GM23338 (cell line): Measurements from ENCODE around the gene CASP2. TPM values are rescaled to one million over a fixed set of nuclear protein-coding genes. Genes with fewer than 3 reads are reported as not detected.

ENCODE experiments used
- ATAC-seq: fragments of 200-7000 bp; cut with Tn5 transposase; 3 replicates; pipeline ENCODE4 v1.9.1; 2020
- DNase-seq: peaks from one replicate; pipeline ENCODE4 v3.0.0-alpha.2; 2015; ENCODE audit warnings: low spot score
- H2AFZ ChIP-seq: fragments of 200-600 bp; sonication (generic); 2 replicates; pipeline ENCODE4 v1.8.0; 2016; ENCODE audit warnings: antibody characterized with exemption, mild to moderate bottlenecking, moderate library complexity
- H3F3A ChIP-seq: fragments of 200-600 bp; sonication (generic); replicated peaks from 2 replicates; pipeline ENCODE4 v1.8.0; 2017; ENCODE audit warnings: antibody characterized with exemption, mixed run types, low read depth
- H3K27ac ChIP-seq: fragments of 200-600 bp; sonication (generic); 2 replicates; pipeline ENCODE4 v1.6.1; 2016; ENCODE audit warnings: low read depth
- H3K27me3 ChIP-seq: fragments of 200-600 bp; sonication (generic); 2 replicates; pipeline ENCODE4 v1.8.0; 2016; ENCODE audit warnings: mild to moderate bottlenecking, mixed run types, moderate library complexity; ENCODE audit not compliant: insufficient read depth
- H3K36me3 ChIP-seq: fragments of 200-600 bp; sonication (generic); 2 replicates; pipeline ENCODE4 v1.8.0; 2016; ENCODE audit warnings: mild to moderate bottlenecking; ENCODE audit not compliant: insufficient read depth
- H3K4me1 ChIP-seq: fragments of 200-600 bp; sonication (generic); 2 replicates; pipeline ENCODE4 v1.8.0; 2016; ENCODE audit warnings: mild to moderate bottlenecking, moderate library complexity; ENCODE audit not compliant: insufficient read depth
- H3K4me2 ChIP-seq: fragments of 200-600 bp; sonication (generic); 2 replicates; pipeline ENCODE4 v1.7.1; 2017; ENCODE audit warnings: mixed run types
- H3K4me3 ChIP-seq: fragments of 200-600 bp; sonication (generic); 2 replicates; pipeline ENCODE4 v1.6.1; 2016; ENCODE audit warnings: mixed run types
- H3K79me2 ChIP-seq: fragments of 200-600 bp; sonication (generic); replicated peaks from 2 replicates; pipeline ENCODE4 v1.8.0; 2017; ENCODE audit warnings: mild to moderate bottlenecking; ENCODE audit not compliant: insufficient read depth
- H3K9me2 ChIP-seq: fragments of 200-600 bp; sonication (generic); 2 replicates; pipeline ENCODE4 v1.8.0; 2017; ENCODE audit not compliant: insufficient read depth
- H4K20me1 ChIP-seq: fragments of 200-600 bp; sonication (generic); replicated peaks from 2 replicates; pipeline ENCODE4 v1.8.0; 2017; ENCODE audit warnings: mild to moderate bottlenecking; ENCODE audit not compliant: insufficient read depth
- H3K27ac Mint-ChIP-seq: 2 replicates; pipeline ENCODE4 v1.8.0; 2020; ENCODE audit warnings: inconsistent platforms, mild to moderate bottlenecking, moderate library complexity, mixed read lengths
- H3K27me3 Mint-ChIP-seq: 3 replicates; pipeline ENCODE4 v1.8.0; 2022; ENCODE audit warnings: low read depth, mild to moderate bottlenecking, moderate library complexity, mixed read lengths, inconsistent platforms; ENCODE audit not compliant: insufficient read depth, poor library complexity
- H3K36me3 Mint-ChIP-seq: 3 replicates; pipeline ENCODE4 v1.8.0; 2021; ENCODE audit warnings: low read depth, mild to moderate bottlenecking, inconsistent platforms, moderate library complexity, mixed read lengths
- H3K4me1 Mint-ChIP-seq: 3 replicates; pipeline ENCODE4 v1.8.0; 2020; ENCODE audit warnings: mild to moderate bottlenecking, inconsistent platforms, mixed read lengths
- H3K4me3 Mint-ChIP-seq: 3 replicates; pipeline ENCODE4 v1.8.0; 2021; ENCODE audit warnings: moderate library complexity, mild to moderate bottlenecking, inconsistent platforms, mixed read lengths
- H3K9me3 Mint-ChIP-seq: 3 replicates; pipeline ENCODE4 v1.8.0; 2020; ENCODE audit warnings: moderate library complexity, mild to moderate bottlenecking, inconsistent platforms, mixed read lengths
- JUNB ChIP-seq: IDR thresholded peaks from one replicate; pipeline ENCODE4 v1.6.1; 2016; ENCODE audit warnings: antibody characterized with exemption; ENCODE audit not compliant: unreplicated experiment
- NANOG ChIP-seq: IDR thresholded peaks from 2 replicates; pipeline ENCODE4 v1.6.1; 2016; ENCODE audit warnings: antibody characterized with exemption, borderline replicate concordance
- ZNF114 ChIP-seq: fragments of 250-450 bp; sonication (Bioruptor Pico); IDR thresholded peaks from 2 replicates; pipeline ENCODE4 v1.5.0; 2020; ENCODE audit warnings: mild to moderate bottlenecking, moderate library complexity
- polyA plus RNA-seq: library from polyadenylated mRNA; unstranded; fragments of >200 nt; fragmentation: Nextera tagmentation; extraction: Ambion mirVana; gene quantifications from 2 replicates; pipeline ENCODE4 v1.2.1, GENCODE V29; 2016
- total RNA-seq: library from RNA; depleted of rRNA; stranded (reverse); fragments of >200 nt; shearing (Covaris generic); gene quantifications from 2 replicates; pipeline ENCODE4 v1.2.3, GENCODE V29; 2014
- TF ChIP-seq, protein P1 (sequence below): fragments of 250-450 bp; sonication (Bioruptor Pico); IDR thresholded peaks from 2 replicates; pipeline ENCODE4 v1.5.0; 2020; ENCODE audit warnings: mild to moderate bottlenecking, moderate library complexity
- TF ChIP-seq, protein P2 (sequence below): IDR thresholded peaks from one replicate; pipeline ENCODE4 v1.6.1; 2018; ENCODE audit warnings: antibody characterized with exemption; ENCODE audit not compliant: unreplicated experiment

CASP2 gene
- total and polyA plus RNA-seq, 2 experiments from 2014 or later: 17.7 to 21.8 TPM

DNA sequence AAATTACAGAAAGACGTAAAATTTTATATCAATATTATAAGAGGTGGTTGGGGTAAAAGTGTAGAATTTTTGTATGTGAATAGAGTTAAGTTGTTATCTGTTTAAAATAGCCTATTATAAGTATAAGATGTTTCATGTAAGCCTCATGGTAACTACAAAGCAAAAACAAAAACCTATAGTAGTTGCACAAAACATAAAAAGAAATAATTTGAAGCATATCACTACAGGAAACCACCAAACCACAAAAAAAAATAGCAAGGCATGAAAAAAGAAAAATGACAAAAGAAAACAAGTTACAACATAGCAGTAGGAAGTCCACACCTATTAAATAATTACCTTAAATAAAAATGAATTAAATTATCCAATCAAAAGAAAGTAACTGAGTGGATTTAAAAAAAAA lies 37.3 kb upstream of the CASP2 start (continued):
- TF ChIP-seq, protein P1, sequence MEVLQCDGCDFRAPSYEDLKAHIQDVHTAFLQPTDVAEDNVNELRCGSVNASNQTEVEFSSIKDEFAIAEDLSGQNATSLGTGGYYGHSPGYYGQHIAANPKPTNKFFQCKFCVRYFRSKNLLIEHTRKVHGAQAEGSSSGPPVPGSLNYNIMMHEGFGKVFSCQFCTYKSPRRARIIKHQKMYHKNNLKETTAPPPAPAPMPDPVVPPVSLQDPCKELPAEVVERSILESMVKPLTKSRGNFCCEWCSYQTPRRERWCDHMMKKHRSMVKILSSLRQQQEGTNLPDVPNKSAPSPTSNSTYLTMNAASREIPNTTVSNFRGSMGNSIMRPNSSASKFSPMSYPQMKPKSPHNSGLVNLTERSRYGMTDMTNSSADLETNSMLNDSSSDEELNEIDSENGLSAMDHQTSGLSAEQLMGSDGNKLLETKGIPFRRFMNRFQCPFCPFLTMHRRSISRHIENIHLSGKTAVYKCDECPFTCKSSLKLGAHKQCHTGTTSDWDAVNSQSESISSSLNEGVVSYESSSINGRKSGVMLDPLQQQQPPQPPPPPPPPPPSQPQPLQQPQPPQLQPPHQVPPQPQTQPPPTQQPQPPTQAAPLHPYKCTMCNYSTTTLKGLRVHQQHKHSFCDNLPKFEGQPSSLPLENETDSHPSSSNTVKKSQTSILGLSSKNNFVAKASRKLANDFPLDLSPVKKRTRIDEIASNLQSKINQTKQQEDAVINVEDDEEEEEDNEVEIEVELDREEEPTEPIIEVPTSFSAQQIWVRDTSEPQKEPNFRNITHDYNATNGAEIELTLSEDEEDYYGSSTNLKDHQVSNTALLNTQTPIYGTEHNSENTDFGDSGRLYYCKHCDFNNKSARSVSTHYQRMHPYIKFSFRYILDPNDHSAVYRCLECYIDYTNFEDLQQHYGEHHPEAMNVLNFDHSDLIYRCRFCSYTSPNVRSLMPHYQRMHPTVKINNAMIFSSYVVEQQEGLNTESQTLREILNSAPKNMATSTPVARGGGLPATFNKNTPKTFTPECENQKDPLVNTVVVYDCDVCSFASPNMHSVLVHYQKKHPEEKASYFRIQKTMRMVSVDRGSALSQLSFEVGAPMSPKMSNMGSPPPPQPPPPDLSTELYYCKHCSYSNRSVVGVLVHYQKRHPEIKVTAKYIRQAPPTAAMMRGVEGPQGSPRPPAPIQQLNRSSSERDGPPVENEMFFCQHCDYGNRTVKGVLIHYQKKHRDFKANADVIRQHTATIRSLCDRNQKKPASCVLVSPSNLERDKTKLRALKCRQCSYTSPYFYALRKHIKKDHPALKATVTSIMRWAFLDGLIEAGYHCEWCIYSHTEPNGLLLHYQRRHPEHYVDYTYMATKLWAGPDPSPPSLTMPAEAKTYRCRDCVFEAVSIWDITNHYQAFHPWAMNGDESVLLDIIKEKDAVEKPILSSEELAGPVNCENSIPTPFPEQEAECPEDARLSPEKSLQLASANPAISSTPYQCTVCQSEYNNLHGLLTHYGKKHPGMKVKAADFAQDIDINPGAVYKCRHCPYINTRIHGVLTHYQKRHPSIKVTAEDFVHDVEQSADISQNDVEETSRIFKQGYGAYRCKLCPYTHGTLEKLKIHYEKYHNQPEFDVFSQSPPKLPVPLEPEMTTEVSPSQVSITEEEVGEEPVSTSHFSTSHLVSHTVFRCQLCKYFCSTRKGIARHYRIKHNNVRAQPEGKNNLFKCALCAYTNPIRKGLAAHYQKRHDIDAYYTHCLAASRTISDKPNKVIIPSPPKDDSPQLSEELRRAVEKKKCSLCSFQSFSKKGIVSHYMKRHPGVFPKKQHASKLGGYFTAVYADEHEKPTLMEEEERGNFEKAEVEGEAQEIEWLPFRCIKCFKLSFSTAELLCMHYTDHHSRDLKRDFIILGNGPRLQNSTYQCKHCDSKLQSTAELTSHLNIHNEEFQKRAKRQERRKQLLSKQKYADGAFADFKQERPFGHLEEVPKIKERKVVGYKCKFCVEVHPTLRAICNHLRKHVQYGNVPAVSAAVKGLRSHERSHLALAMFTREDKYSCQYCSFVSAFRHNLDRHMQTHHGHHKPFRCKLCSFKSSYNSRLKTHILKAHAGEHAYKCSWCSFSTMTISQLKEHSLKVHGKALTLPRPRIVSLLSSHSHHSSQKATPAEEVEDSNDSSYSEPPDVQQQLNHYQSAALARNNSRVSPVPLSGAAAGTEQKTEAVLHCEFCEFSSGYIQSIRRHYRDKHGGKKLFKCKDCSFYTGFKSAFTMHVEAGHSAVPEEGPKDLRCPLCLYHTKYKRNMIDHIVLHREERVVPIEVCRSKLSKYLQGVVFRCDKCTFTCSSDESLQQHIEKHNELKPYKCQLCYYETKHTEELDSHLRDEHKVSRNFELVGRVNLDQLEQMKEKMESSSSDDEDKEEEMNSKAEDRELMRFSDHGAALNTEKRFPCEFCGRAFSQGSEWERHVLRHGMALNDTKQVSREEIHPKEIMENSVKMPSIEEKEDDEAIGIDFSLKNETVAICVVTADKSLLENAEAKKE (CRISPR knock-in tag): no peak

DNA sequence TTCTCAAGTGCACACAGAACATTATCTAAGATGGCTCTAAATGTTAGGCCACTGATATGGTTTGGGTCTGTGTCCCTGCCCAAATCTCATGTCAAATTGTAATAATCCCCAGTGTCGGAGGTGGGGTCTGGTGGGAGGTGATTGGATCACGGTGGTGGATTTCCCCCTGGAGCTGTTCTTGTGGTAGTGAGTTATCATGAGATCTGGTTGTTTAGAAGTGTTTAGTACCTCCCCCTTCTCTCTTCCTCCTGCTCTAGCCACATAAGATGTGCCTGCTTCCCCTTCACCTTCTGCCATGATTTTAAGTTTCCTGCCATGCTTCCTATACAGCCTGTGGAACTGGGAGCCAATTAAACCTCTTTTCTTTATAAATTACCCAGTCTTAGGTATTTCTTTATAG lies 36.1 kb upstream of the CASP2 start:
- Histone ChIP-seq H3K4me3 (no peak overlapping the region), H3K4me1 (no peaks in the 10 kb centered on the region), H3K27ac (no peak overlapping the region), H3K36me3 (no peaks in the 10 kb centered on the region), H3F3A (no peaks in the 10 kb centered on the region), H3K9me2 (no peaks in the 10 kb centered on the region), H3K79me2 (no peaks in the 10 kb centered on the region), H2AFZ (no peak overlapping the region), H3K27me3 (no peaks in the 10 kb centered on the region), H4K20me1 (no peaks in the 10 kb centered on the region), H3K4me2 (no peak overlapping the region)
- no peak overlapping the region for H3K27ac Mint-ChIP-seq
- H3K9me3 Mint-ChIP-seq: no peaks in the 10 kb centered on the region
- H3K36me3 Mint-ChIP-seq: no peaks in the 10 kb centered on the region
- DNase-seq (no peak), ATAC-seq (no peak)
- no peaks in the 10 kb centered on the region for H3K4me1 Mint-ChIP-seq
- no peaks in the 10 kb centered on the region for H3K27me3 Mint-ChIP-seq
- no peak overlapping the region for H3K4me3 Mint-ChIP-seq
- TF ChIP-seq ZNF114 (CRISPR knock-in tag) (no peak), JUNB (no peak), NANOG (no peak)
- TF ChIP-seq, protein P1 (CRISPR knock-in tag): no peak
- TF ChIP-seq, protein P2, sequence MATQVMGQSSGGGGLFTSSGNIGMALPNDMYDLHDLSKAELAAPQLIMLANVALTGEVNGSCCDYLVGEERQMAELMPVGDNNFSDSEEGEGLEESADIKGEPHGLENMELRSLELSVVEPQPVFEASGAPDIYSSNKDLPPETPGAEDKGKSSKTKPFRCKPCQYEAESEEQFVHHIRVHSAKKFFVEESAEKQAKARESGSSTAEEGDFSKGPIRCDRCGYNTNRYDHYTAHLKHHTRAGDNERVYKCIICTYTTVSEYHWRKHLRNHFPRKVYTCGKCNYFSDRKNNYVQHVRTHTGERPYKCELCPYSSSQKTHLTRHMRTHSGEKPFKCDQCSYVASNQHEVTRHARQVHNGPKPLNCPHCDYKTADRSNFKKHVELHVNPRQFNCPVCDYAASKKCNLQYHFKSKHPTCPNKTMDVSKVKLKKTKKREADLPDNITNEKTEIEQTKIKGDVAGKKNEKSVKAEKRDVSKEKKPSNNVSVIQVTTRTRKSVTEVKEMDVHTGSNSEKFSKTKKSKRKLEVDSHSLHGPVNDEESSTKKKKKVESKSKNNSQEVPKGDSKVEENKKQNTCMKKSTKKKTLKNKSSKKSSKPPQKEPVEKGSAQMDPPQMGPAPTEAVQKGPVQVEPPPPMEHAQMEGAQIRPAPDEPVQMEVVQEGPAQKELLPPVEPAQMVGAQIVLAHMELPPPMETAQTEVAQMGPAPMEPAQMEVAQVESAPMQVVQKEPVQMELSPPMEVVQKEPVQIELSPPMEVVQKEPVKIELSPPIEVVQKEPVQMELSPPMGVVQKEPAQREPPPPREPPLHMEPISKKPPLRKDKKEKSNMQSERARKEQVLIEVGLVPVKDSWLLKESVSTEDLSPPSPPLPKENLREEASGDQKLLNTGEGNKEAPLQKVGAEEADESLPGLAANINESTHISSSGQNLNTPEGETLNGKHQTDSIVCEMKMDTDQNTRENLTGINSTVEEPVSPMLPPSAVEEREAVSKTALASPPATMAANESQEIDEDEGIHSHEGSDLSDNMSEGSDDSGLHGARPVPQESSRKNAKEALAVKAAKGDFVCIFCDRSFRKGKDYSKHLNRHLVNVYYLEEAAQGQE: no peak
